HepG2 (cell line): ENCODE measurements around the gene ARHGAP4. TPM values are rescaled to one million over a fixed set of nuclear protein-coding genes. Genes with fewer than 3 reads are reported as not detected.

Experiments used
- ATAD3A ChIP-seq: sonication (generic); formaldehyde crosslinking; IDR thresholded peaks from 2 replicates; pipeline ENCODE4 v1.4.0; 2020; ENCODE audit warnings: missing genetic modification reagents
- FOXO4 ChIP-seq: sonication (generic); formaldehyde crosslinking; conservative IDR thresholded peaks from 2 replicates; pipeline ENCODE4 v1.8.1; 2023; ENCODE audit warnings: missing genetic modification reagents
- GABPA ChIP-seq, 2 experiments: IDR thresholded peaks; 2 replicates each; pipeline ENCODE4 v1.6.1; 2011 to 2016; ENCODE audit warnings: low read depth in 2 of 2, low read length in 1 of 2, missing biosample characterization in 1 of 2, missing genetic modification characterization in 1 of 2
- GZF1 ChIP-seq: sonication (generic); formaldehyde crosslinking; IDR thresholded peaks from 2 replicates; pipeline ENCODE4 v1.5.1; 2020; ENCODE audit warnings: mild to moderate bottlenecking, missing genetic modification reagents
- HNRNPL ChIP-seq: fragments of 200-400 bp; formaldehyde crosslinking; IDR thresholded peaks from 2 replicates; pipeline ENCODE4 v1.6.1; 2017; ENCODE audit warnings: mild to moderate bottlenecking, low read depth, low read length
- KLF13 ChIP-seq: sonication (generic); formaldehyde crosslinking; IDR thresholded peaks from 2 replicates; pipeline ENCODE4 v1.4.0; 2020; ENCODE audit warnings: mild to moderate bottlenecking, missing genetic modification reagents
- KLF16 ChIP-seq, 2 experiments: sonication (generic) in 1 of 2; formaldehyde crosslinking in 1 of 2; IDR thresholded peaks; 2 replicates each; pipeline versions ENCODE4 v1.6.1 to v1.8.0; 2016 to 2023; ENCODE audit warnings: missing genetic modification reagents in 2 of 2, missing compliant biosample characterization in 1 of 2
- KMT2A ChIP-seq: sonication (generic); formaldehyde crosslinking; IDR thresholded peaks from 2 replicates; pipeline ENCODE4 v1.4.0; 2020; ENCODE audit warnings: missing genetic modification reagents
- NCOA5 ChIP-seq: sonication (generic); formaldehyde crosslinking; IDR thresholded peaks from 2 replicates; pipeline ENCODE4 v1.4.0; 2020; ENCODE audit warnings: missing genetic modification reagents
- PAWR ChIP-seq: sonication (generic); formaldehyde crosslinking; IDR thresholded peaks from 2 replicates; pipeline ENCODE4 v1.4.0; 2020; ENCODE audit warnings: missing genetic modification reagents, mild to moderate bottlenecking, borderline replicate concordance
- SMARCC2 ChIP-seq: fragments of 450-650 bp; IDR thresholded peaks from 2 replicates; pipeline ENCODE4 v1.6.1; 2017; ENCODE audit warnings: antibody characterized with exemption, mild to moderate bottlenecking
- TCF7L2 ChIP-seq: IDR thresholded peaks from 2 replicates; pipeline ENCODE4 v1.6.1; 2011; ENCODE audit warnings: mild to moderate bottlenecking, low read depth, low read length, moderate library complexity
- YEATS2 ChIP-seq: sonication (generic); formaldehyde crosslinking; IDR thresholded peaks from 2 replicates; pipeline ENCODE4 v1.4.0; 2020; ENCODE audit warnings: missing genetic modification reagents, borderline replicate concordance
- ZFP62 ChIP-seq: sonication (generic); formaldehyde crosslinking; IDR thresholded peaks from 2 replicates; pipeline ENCODE4 v1.4.0; 2020; ENCODE audit warnings: missing genetic modification reagents
- ZFP82 ChIP-seq: sonication (generic); formaldehyde crosslinking; IDR thresholded peaks from 2 replicates; pipeline ENCODE4 v1.5.1; 2020; ENCODE audit warnings: mild to moderate bottlenecking, missing genetic modification reagents, borderline replicate concordance
- polyA plus RNA-seq, 8 experiments: library from polyadenylated mRNA; depleted of rRNA in 3 of 8; stranded (reverse) in 7 of 8; unstranded in 1 of 8; fragments of >200 nt; fragmentation: Illumina TruSeq in 4 of 8; extraction: Trizol in 4 of 8; gene quantifications; 2 replicates each; pipeline versions ENCODE4 v1.2.1 to v1.2.3, GENCODE V29; 2011 to 2016; ENCODE audit warnings: low read depth in 4 of 8, missing spikeins in 1 of 8, mixed read lengths in 1 of 8; ENCODE audit not compliant: insufficient read depth in 1 of 8
- total RNA-seq, 5 experiments: library from RNA; depleted of rRNA; stranded (reverse); fragments of >200 nt; fragmentation: Illumina TruSeq; extraction: Trizol; gene quantifications; 2 replicates each; pipeline ENCODE4 v1.2.3, GENCODE V29; 2016; ENCODE audit warnings: low read depth in 1 of 5
- TF ChIP-seq, protein P1 (sequence below): sonication (generic); formaldehyde crosslinking; IDR thresholded peaks from 2 replicates; pipeline ENCODE4 v1.5.0; 2020; ENCODE audit warnings: mild to moderate bottlenecking, missing genetic modification reagents
- TF ChIP-seq, protein P2 (sequence below): IDR thresholded peaks from 2 replicates; pipeline ENCODE4 v1.4.0; 2020; ENCODE audit warnings: mild to moderate bottlenecking, missing genetic modification reagents
- TF ChIP-seq, protein P3 (sequence below): sonication (generic); formaldehyde crosslinking; IDR thresholded peaks from 2 replicates; pipeline ENCODE4 v1.4.0; 2020; ENCODE audit warnings: mild to moderate bottlenecking, low read depth, missing genetic modification reagents

Gene ARHGAP4
- total and polyA plus RNA-seq, 2 of the 13 experiments (the other 11 are each of a cell fraction or from before 2014, with no cell fraction given), result 0.57 to 0.64 TPM

DNA sequence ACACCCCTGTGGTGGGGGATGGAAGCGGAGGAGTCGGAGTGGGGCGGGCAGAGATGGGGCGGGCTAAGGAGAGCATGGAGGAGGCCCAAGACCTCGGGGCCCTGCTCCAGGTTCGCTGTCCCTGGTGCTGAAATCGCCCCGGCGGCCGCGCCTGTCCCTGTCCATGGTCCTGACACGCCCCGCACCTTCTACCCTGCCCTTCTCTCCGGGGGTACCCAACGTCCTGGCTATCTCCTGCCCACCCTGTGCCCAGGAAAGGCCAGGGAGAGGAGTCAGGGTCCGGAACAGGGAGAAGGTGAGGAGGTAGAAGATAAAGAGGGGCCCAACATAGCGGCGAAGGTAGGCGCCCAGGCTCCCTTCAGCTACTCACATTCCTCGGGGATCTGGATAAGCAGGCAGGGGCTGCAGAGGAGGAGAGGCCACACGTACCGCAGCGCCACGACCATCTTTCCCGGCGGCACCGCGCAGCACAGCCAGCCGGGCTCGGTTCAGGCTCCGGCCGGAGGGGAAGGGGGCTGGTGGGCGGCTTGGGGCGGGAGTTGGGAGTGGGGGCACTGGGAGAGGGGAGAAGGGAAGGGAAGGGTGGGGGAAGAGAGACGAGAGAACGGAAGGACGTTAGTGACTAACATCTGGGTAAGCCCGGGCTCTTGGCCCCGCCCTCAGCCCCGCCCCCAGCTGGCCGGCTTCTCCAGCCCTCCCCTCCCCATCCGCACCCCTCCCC is 50.5 kb downstream of the ARHGAP4 start (continued):
- TF ChIP-seq KMT2A, result peak; percentile 92
- TF ChIP-seq, protein P1, sequence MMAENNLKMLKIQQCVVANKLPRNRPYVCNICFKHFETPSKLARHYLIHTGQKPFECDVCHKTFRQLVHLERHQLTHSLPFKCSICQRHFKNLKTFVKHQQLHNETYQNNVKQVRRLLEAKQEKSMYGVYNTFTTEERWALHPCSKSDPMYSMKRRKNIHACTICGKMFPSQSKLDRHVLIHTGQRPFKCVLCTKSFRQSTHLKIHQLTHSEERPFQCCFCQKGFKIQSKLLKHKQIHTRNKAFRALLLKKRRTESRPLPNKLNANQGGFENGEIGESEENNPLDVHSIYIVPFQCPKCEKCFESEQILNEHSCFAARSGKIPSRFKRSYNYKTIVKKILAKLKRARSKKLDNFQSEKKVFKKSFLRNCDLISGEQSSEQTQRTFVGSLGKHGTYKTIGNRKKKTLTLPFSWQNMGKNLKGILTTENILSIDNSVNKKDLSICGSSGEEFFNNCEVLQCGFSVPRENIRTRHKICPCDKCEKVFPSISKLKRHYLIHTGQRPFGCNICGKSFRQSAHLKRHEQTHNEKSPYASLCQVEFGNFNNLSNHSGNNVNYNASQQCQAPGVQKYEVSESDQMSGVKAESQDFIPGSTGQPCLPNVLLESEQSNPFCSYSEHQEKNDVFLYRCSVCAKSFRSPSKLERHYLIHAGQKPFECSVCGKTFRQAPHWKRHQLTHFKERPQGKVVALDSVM, result peak; percentile 78
- peak; percentile 95; the same call in 1 of the 2 replicates for TF ChIP-seq NCOA5 (CRISPR knock-in tag)
- TF ChIP-seq KLF13 (CRISPR knock-in tag), result peak; percentile 99
- TF ChIP-seq KLF16 (CRISPR knock-in tag; IDR thresholded peaks at IDR 0.05), result peak; percentile 98 to 100
- peak; percentile 100 for TF ChIP-seq ZFP82 (CRISPR knock-in tag)
- TF ChIP-seq, protein P2, sequence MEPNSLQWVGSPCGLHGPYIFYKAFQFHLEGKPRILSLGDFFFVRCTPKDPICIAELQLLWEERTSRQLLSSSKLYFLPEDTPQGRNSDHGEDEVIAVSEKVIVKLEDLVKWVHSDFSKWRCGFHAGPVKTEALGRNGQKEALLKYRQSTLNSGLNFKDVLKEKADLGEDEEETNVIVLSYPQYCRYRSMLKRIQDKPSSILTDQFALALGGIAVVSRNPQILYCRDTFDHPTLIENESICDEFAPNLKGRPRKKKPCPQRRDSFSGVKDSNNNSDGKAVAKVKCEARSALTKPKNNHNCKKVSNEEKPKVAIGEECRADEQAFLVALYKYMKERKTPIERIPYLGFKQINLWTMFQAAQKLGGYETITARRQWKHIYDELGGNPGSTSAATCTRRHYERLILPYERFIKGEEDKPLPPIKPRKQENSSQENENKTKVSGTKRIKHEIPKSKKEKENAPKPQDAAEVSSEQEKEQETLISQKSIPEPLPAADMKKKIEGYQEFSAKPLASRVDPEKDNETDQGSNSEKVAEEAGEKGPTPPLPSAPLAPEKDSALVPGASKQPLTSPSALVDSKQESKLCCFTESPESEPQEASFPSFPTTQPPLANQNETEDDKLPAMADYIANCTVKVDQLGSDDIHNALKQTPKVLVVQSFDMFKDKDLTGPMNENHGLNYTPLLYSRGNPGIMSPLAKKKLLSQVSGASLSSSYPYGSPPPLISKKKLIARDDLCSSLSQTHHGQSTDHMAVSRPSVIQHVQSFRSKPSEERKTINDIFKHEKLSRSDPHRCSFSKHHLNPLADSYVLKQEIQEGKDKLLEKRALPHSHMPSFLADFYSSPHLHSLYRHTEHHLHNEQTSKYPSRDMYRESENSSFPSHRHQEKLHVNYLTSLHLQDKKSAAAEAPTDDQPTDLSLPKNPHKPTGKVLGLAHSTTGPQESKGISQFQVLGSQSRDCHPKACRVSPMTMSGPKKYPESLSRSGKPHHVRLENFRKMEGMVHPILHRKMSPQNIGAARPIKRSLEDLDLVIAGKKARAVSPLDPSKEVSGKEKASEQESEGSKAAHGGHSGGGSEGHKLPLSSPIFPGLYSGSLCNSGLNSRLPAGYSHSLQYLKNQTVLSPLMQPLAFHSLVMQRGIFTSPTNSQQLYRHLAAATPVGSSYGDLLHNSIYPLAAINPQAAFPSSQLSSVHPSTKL (CRISPR knock-in tag), result peak; percentile 93
- TF ChIP-seq GZF1 (CRISPR knock-in tag), result peak; percentile 97
- TF ChIP-seq, protein P3, sequence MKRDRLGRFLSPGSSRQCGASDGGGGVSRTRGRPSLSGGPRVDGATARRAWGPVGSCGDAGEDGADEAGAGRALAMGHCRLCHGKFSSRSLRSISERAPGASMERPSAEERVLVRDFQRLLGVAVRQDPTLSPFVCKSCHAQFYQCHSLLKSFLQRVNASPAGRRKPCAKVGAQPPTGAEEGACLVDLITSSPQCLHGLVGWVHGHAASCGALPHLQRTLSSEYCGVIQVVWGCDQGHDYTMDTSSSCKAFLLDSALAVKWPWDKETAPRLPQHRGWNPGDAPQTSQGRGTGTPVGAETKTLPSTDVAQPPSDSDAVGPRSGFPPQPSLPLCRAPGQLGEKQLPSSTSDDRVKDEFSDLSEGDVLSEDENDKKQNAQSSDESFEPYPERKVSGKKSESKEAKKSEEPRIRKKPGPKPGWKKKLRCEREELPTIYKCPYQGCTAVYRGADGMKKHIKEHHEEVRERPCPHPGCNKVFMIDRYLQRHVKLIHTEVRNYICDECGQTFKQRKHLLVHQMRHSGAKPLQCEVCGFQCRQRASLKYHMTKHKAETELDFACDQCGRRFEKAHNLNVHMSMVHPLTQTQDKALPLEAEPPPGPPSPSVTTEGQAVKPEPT (CRISPR knock-in tag), result peak; percentile 97
- TF ChIP-seq FOXO4 (CRISPR knock-in tag), result peak; percentile 100
- no peak for TF ChIP-seq ZFP62 (CRISPR knock-in tag)
- TF ChIP-seq YEATS2 (CRISPR knock-in tag), result peak; percentile 95
- no peak for TF ChIP-seq HNRNPL
- TF ChIP-seq PAWR (CRISPR knock-in tag), result peak; percentile 100
- no peak for TF ChIP-seq SMARCC2
- TF ChIP-seq TCF7L2, result no peak
- TF ChIP-seq ATAD3A (CRISPR knock-in tag), result peak; percentile 99
- TF ChIP-seq GABPA (IDR thresholded peaks at IDR 0.05; ENCODE audit: low read depth, low read length), result no peak
- TF ChIP-seq GABPA (CRISPR knock-in tag; IDR thresholded peaks at IDR 0.05; ENCODE audit: low read depth), result peak; percentile 67
